BLaER1 (cell line): ENCODE data around the gene PTPN22.

Experiments
- H3K27ac ChIP-seq: shearing (Covaris generic); formaldehyde crosslinking; 2 replicates; pipeline ENCODE4 v1.8.1; 2022
- H3K27me3 ChIP-seq: shearing (Covaris generic); formaldehyde crosslinking; 2 replicates; pipeline ENCODE4 v1.8.1; 2022
- H3K36me3 ChIP-seq: shearing (Covaris generic); formaldehyde crosslinking; 2 replicates; pipeline ENCODE4 v1.8.1; 2022
- H3K4me1 ChIP-seq: shearing (Covaris generic); formaldehyde crosslinking; 2 replicates; pipeline ENCODE4 v1.8.1; 2022
- H3K4me2 ChIP-seq: shearing (Covaris generic); formaldehyde crosslinking; 2 replicates; pipeline ENCODE4 v1.8.1; 2022
- H3K4me3 ChIP-seq: shearing (Covaris generic); formaldehyde crosslinking; 2 replicates; pipeline ENCODE4 v1.8.1; 2022
- H3K9ac ChIP-seq: shearing (Covaris generic); formaldehyde crosslinking; 2 replicates; pipeline ENCODE4 v1.8.1; 2022
- H3K9me3 ChIP-seq: shearing (Covaris generic); formaldehyde crosslinking; 2 replicates; pipeline ENCODE4 v1.8.1; 2022
- H4K20me1 ChIP-seq: shearing (Covaris generic); formaldehyde crosslinking; 2 replicates; pipeline ENCODE4 v1.8.1; 2022
- Cebpa-rat ChIP-seq: shearing (Covaris generic); IDR thresholded peaks from 2 replicates; pipeline ENCODE4 v1.8.1; 2022

Gene PTPN22

GRCh38 chr1:113768916-113769600 lies 102.5 kb downstream of the PTPN22 start:
- H3K4me2 ChIP-seq = no peak overlapping the region
- H3K36me3 ChIP-seq = peaks cover 71% of the 10 kb centered on the region
- H4K20me1 ChIP-seq = peaks cover 16% of the 10 kb centered on the region; the same call in 1 of the 2 replicates
- no peak overlapping the region for H3K9ac ChIP-seq
- H3K9me3 ChIP-seq = no peaks in the 10 kb centered on the region
- no peaks in the 10 kb centered on the region for H3K4me1 ChIP-seq
- H3K27me3 ChIP-seq = no peaks in the 10 kb centered on the region
- no peak overlapping the region for H3K4me3 ChIP-seq
- H3K27ac ChIP-seq = no peak overlapping the region
- no peak for TF ChIP-seq Cebpa-rat

GRCh38 chr1:113765306-113766230 lies 105.9 kb downstream of the PTPN22 start:
- H3K9ac ChIP-seq = no peak overlapping the region
- H3K4me3 ChIP-seq = no peak overlapping the region
- H3K4me1 ChIP-seq = peaks cover under 1% of the 10 kb centered on the region
- H3K9me3 ChIP-seq = no peaks in the 10 kb centered on the region
- H3K27ac ChIP-seq = no peak overlapping the region
- H3K36me3 ChIP-seq = peaks cover 69% of the 10 kb centered on the region
- peaks cover 14% of the 10 kb centered on the region; the same call in 1 of the 2 replicates for H4K20me1 ChIP-seq
- no peak overlapping the region for H3K4me2 ChIP-seq
- no peaks in the 10 kb centered on the region for H3K27me3 ChIP-seq
- no peak for TF ChIP-seq Cebpa-rat
